Suppressor macrophage treated with lipopolysaccharide for 4 hours (primary cell): ENCODE measurements around the gene MYO7A.

Source experiments
- DNase-seq: peaks from one replicate; pipeline ENCODE4 v3.0.0-alpha.2; 2020

The MYO7A gene

DNA sequence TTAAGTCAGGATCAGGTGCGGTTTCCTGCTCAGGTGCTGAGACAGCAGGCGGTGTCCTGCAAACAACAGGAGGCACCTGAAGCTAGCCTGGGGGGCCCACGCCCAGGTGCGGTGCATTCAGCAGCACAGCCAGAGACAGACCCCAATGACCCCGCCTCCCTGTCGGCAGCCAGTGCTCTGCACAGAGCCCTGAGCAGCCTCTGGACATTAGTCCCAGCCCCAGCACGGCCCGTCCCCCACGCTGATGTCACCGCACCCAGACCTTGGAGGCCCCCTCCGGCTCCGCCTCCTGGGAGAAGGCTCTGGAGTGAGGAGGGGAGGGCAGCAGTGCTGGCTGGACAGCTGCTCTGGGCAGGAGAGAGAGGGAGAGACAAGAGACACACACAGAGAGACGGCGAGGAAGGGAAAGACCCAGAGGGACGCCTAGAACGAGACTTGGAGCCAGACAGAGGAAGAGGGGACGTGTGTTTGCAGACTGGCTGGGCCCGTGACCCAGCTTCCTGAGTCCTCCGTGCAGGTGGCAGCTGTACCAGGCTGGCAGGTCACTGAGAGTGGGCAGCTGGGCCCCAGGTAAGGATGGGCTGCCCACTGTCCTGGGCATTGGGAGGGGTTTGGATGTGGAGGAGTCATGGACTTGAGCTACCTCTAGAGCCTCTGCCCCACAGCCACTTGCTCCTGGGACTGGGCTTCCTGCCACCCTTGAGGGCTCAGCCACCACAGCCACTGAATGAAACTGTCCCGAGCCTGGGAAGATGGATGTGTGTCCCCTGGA lies at the start of gene MYO7A:
Gene MYO7A (plus strand): TSS at position 327 of the 772 bp plus-strand sequence. CDS start 2,389 bp downstream, outside the sequence.
- DNase-seq: no peak

DNA sequence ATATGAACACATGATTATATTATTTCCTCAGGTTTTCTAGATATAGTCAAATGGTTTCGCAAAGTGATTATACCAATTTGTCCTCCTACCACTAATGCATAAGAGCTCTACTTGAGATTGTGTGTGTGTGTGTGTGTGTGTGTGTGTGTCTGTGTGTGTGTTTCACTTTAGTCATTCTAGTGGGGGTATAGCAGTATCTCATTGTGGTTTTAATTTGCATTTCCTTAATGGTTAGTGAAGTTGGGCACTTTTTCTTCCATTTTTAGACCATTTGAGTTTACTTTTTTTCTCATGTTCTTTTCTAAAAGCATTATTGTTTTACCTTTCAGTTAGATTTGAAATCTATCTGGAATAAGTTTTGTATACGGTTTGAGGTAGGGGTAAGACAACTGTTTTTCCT lies 48.4 kb upstream of the MYO7A start:
- DNase-seq: no peak

DNA sequence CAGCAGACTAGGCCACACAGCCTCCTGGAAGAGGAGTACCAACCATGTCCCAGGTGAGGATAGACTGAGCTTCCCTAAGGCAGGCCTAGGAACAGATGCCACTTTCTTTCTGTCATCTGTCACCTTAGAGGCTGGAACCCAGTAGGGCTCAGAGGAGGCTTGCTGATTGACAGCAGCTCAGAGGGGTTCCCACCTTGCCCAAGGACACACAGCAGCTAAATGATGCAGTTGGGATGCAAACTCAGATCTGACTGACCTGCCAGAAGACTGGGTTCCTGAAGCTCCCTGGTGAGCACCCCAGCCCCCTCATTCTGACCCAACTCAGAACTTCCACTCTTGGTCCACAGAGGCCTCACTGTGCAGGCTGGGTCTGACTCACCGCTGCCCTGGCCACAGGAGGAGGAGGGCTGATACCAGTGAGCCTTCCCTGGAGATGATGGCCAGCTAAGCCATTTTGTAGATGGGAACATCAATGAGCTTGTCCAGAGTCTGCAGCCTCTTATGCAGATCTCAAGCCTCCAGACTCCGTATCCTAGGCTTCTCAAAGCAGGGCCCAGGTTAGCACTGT lies 47.3 kb upstream of the MYO7A start:
- DNase-seq: peak; percentile 14

DNA sequence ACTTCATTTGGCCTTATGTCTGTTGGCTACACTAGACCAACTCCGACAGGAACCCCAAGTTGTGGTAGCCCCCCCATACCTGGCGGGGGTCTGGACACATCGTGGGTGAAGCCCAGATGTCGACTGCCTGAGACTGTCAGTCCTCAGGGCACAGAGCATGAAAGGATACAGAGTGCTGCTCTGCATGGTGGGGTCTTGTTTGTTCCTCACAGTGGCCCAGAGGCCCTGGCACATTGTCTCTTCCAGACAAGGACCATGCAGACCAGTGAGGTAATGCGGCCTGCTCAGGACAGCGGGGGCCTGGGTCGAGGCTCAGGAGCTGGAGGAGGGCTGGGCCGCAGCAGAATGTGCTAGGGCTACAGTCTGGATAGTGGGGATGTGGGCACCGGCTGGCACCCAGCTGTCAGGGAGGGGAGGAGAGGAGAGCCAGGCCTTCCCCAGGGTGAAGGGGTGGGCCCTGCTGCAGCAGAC lies 46.6 kb upstream of the MYO7A start:
- no peak for DNase-seq

DNA sequence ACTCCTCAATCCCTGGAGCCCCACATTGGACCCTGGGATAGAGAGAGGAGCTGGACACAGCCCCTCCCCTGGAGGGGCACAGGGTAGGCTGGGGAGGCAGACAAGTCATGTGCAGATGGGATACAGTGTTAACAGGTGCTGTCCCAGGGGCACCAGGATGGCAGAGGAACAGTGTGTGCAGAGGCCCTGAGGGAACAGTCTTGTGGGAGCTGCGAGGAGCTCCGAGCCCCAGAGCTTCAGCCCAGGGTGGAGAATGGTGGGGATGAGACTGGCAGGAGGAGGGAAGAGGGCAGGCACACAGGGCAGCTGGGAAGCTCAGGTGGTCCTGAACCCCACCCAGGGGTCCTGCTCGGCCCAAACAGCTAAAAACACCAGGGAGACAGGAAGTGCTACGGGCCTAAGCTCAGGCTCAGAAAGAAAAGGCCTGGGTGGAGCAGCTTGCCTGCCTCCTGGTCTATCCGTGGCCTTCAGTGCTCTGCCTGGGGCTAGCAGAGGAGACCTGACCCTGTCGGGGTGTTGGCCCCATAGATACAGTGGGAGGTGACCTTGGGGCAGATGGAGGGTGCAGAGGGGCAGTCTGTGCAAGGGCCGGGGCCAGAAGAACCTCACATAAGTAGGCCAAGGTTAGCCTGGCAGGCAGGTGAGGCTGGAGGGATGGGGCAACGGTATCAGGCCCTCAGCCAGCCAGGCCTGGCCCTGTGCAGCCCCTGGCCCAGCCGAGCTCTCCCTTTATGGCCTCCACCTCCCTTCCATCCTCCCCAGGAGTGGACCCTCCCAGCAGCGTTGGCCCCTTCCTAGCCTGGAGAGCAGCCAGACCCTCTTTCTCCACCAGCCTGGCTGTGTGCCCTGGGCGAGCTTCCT lies 45.8 kb upstream of the MYO7A start:
- no peak for DNase-seq

GRCh38 chr11:77082838-77083565 lies 45.0 kb upstream of the MYO7A start:
- peak; percentile 67 for DNase-seq

- no peak for DNase-seq
Observed at GRCh38 chr11:77083566-77084245, 44.3 kb upstream of the MYO7A start.

GRCh38 chr11:77084581-77085191 lies 43.4 kb upstream of the MYO7A start:
- DNase-seq: no peak

GRCh38 chr11:77085652-77086051 lies 42.4 kb upstream of the MYO7A start:
- no peak for DNase-seq

- no peak for DNase-seq
Observed at GRCh38 chr11:77086521-77087472, 41.2 kb upstream of the MYO7A start.

DNA sequence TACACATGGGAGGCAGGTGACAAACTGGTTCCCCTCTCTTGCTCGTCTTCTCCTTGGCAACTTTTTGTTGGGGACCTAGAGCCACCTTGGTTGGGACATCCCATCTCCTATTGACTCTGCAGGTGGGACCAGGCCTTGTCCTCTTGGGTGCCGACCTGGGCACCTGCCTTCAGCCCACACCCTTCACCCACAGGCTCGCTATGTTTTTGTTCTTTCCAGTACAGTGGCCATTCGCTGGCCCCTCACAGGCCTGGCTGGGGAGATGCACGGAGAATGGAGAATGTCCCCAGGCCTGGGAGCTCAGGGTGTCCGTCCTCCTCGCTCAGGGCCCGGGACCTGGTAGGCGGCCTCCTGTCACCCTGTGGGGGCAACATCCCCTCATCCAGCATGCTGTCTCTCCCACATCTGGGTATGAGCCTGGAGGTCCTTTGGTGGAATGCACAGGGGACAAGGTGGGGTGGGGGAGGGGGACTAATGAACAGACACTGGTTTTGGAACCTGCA lies 40.3 kb upstream of the MYO7A start:
- no peak for DNase-seq

DNA sequence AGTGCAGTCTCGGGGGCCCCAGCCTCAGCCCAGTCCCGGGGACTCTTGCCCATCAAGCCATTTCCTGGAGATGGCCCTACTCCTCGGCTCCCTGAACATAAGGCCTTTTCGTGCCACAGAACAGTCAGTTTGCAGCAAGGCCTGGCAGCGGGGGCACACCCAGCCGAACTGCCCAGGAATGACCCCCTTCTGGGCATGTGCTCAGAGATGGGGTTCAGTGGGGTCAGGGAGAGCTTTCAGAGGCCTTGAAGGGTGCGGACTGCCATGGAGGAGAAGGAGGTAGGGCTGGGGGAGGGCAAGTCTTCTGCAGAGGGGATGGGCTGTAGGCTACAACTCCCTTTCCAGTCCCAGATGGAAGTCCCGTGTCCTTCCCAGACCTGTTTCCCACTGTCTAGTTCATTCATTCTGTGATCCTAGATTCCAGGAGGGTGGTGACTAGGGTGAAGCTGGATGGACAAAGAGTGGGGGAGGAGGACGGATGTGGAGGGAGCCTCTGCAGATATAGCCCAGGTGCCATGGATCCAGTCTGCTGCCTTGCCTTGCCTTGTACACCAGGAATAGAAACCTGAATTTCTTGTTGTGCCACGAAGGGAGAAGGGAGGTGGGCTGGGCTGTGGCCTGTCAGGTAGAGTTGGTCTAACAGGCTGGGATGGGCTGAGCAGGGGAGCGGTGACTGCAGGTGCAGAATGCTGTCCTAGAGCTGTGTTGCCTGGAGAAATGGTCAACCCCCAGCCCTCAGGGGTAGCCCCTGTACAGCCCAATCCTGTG lies 39.6 kb upstream of the MYO7A start:
- DNase-seq: no peak

DNA sequence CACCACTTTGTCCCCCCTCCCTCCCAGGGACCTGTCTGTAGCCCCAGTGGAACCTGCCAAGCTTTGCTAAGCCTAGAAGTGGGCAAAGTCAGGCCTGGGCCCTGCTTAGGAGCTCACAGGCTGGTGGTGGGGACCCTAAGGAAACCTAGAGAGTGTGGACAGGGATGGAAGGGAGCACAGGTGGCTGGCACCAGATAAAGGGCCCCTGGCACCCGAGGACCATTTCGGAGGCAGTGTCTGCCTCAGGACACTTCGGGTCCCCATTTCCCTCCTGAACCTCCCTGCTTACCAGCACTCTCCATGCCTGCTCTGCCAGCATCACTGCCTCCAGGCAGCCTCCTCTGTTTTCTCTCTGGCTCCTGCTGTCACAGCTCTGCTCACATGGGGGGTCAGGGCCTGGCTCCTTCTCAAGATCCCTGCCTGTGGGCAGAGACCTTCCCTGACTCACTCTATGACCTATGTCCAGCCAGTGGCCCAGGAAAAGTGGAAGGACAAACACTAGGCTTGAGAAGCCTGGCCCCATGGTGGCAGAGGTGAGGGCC lies 39.0 kb upstream of the MYO7A start:
- no peak for DNase-seq

- DNase-seq: no peak
Observed at GRCh38 chr11:77090046-77090372, 38.0 kb upstream of the MYO7A start.

DNA sequence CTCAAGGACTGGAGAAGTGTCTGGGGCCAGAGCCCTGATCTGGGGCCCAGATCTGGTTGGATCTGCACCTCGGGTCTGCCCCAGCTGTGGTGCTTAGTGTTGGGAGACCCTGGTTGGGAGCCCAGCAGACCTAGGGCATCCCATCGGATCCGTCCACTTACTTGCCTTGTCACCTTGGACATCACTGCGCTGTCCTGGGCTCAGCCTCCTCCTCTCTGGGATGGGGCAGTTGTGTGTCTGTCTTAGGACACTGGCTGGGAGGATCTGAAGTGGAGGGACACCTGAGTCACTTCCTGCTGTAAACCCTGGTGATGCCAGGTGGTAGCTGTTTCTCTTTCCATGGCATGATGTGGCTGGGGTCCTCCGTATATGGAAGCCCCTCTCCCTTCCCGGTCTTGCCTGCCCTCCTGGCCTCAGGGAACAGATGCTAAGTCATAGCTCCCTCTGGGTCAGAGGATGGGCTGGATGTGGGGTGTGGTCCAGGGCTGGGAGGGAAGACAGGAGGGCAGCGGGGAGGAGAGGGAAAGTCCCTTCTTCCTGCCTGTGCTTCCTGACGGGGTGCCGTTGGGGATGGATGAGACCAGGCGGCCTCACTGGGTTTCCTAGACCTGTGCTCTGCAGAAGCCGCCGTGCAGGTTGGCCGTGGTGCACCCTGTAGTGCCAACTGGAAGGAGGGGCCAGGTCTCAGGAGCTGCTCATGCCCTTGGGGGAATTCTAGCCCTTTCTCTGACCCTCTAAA lies 37.5 kb upstream of the MYO7A start:
- DNase-seq: no peak

- peak; percentile 73 for DNase-seq
Observed at GRCh38 chr11:77091146-77091940, 36.7 kb upstream of the MYO7A start.

DNA sequence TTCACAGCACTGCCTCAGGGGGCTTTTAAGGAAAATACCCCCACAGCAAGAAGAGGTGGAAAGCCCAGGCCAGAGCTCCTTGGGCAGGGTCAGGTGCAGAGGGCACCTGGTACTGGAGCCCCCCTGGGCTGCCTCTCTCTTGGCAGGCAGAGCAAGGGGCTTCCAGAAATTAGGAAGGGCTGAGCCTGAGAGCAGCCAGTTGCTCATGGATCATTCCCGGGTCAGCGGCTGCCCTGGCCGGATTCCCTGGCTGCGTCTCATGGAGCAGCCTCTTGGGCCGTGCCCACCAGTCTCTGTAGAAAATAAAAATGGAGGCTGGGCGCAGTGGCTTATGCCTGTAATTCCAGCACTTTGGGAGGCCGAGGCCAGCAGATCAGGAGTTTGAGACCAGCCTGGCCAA lies 35.7 kb upstream of the MYO7A start:
- DNase-seq: no peak
